H9 (cell line): ENCODE results near the gene PLD2. TPM values are rescaled to one million over a fixed set of nuclear protein-coding genes. Genes with fewer than 3 reads are reported as not detected.

Experiments
- DNase-seq: peaks from one replicate; pipeline ENCODE4 v3.0.0-alpha.2; 2017
- H2AFZ ChIP-seq: one replicate; pipeline ENCODE4 v1.6.1; 2013; ENCODE audit warnings: mild to moderate bottlenecking, low read length, control low read depth, moderate library complexity
- H2AK5ac ChIP-seq: 2 replicates; pipeline ENCODE4 v1.6.1; 2013; ENCODE audit warnings: low read length, control low read depth, mixed read lengths; ENCODE audit not compliant: insufficient read length
- H2BK120ac ChIP-seq: one replicate; pipeline ENCODE4 v1.6.1; 2013; ENCODE audit warnings: low read depth, mild to moderate bottlenecking, low read length, control low read depth, inconsistent platforms; ENCODE audit not compliant: poor library complexity, severe bottlenecking
- H2BK12ac ChIP-seq: 2 replicates; pipeline ENCODE4 v1.6.1; 2013; ENCODE audit warnings: low read length, control low read depth, mixed read lengths, low read depth; ENCODE audit not compliant: insufficient read length
- H2BK15ac ChIP-seq: 2 replicates; pipeline ENCODE4 v1.6.1; 2013; ENCODE audit warnings: low read depth, low read length, control low read depth
- H2BK20ac ChIP-seq: one replicate; pipeline ENCODE4 v1.6.1; 2013; ENCODE audit warnings: low read depth, mild to moderate bottlenecking, low read length, control low read depth, inconsistent platforms; ENCODE audit not compliant: poor library complexity, severe bottlenecking
- H2BK5ac ChIP-seq: 2 replicates; pipeline ENCODE4 v1.6.1; 2013; ENCODE audit warnings: low read length, control low read depth, mixed read lengths; ENCODE audit not compliant: insufficient read length
- H3K14ac ChIP-seq: 2 replicates; pipeline ENCODE4 v1.6.1; 2013; ENCODE audit warnings: low read length, control low read depth; ENCODE audit not compliant: insufficient read depth
- H3K18ac ChIP-seq: 2 replicates; pipeline ENCODE4 v1.6.1; 2013; ENCODE audit warnings: low read depth, mild to moderate bottlenecking, mixed read lengths, low read length, control low read depth; ENCODE audit not compliant: insufficient read length
- H3K23ac ChIP-seq: 2 replicates; pipeline ENCODE4 v1.6.1; 2013; ENCODE audit warnings: low read length, control low read depth, mixed read lengths, low read depth; ENCODE audit not compliant: insufficient read length
- H3K23me2 ChIP-seq: 2 replicates; pipeline ENCODE4 v1.6.1; 2013; ENCODE audit warnings: low read depth, mild to moderate bottlenecking, mixed read lengths, low read length, control low read depth; ENCODE audit not compliant: insufficient read length, poor library complexity, severe bottlenecking
- H3K27ac ChIP-seq: 2 replicates; pipeline ENCODE4 v1.5.1; 2013; ENCODE audit warnings: low read length, control low read depth, mixed read lengths, low read depth; ENCODE audit not compliant: insufficient read length
- H3K27me3 ChIP-seq: 2 replicates; pipeline ENCODE4 v1.6.1; 2013; ENCODE audit warnings: low read length, control low read depth, inconsistent platforms; ENCODE audit not compliant: insufficient read depth
- H3K4ac ChIP-seq: 2 replicates; pipeline ENCODE4 v1.6.1; 2013; ENCODE audit warnings: low read depth, mild to moderate bottlenecking, control low read depth, inconsistent platforms, low read length, moderate library complexity
- H3K4me1 ChIP-seq: 2 replicates; pipeline ENCODE4 v1.6.1; 2013; ENCODE audit warnings: low read length, control low read depth, inconsistent platforms; ENCODE audit not compliant: insufficient read depth
- H3K4me2 ChIP-seq: 2 replicates; pipeline ENCODE4 v1.6.1; 2013; ENCODE audit warnings: low read length, control low read depth, mixed read lengths; ENCODE audit not compliant: insufficient read length, insufficient read depth
- H3K56ac ChIP-seq: 2 replicates; pipeline ENCODE4 v1.6.1; 2013; ENCODE audit warnings: low read depth, mild to moderate bottlenecking, mixed read lengths, low read length, control low read depth; ENCODE audit not compliant: insufficient read length
- H3K79me1 ChIP-seq: 2 replicates; pipeline ENCODE4 v1.6.1; 2013; ENCODE audit warnings: low read depth, mild to moderate bottlenecking, moderate library complexity, low read length, control low read depth, inconsistent platforms; ENCODE audit not compliant: insufficient read depth, poor library complexity, severe bottlenecking
- H3K79me2 ChIP-seq: 2 replicates; pipeline ENCODE4 v1.6.1; 2013; ENCODE audit warnings: low read length, control low read depth, inconsistent platforms; ENCODE audit not compliant: insufficient read depth
- H3K9ac ChIP-seq: 2 replicates; pipeline ENCODE4 v1.6.1; 2013; ENCODE audit warnings: low read length, control low read depth, mixed read lengths; ENCODE audit not compliant: insufficient read length; ENCODE audit errors: extremely low read depth
- H3K9me3 ChIP-seq: one replicate; pipeline ENCODE4 v1.6.1; 2013; ENCODE audit warnings: low read depth, low read length, inconsistent platforms; ENCODE audit not compliant: control insufficient read depth
- H3T11ph ChIP-seq: one replicate; pipeline ENCODE4 v1.6.1; 2013; ENCODE audit warnings: mild to moderate bottlenecking, low read length, control low read depth, inconsistent platforms
- H4K20me1 ChIP-seq: one replicate; pipeline ENCODE4 v1.6.1; 2013; ENCODE audit not compliant: control insufficient read depth, insufficient read length, insufficient read depth
- H4K5ac ChIP-seq: 2 replicates; pipeline ENCODE4 v1.6.1; 2013; ENCODE audit warnings: low read depth, mild to moderate bottlenecking, mixed read lengths, low read length, control low read depth; ENCODE audit not compliant: insufficient read length
- H4K8ac ChIP-seq: replicated peaks from 2 replicates; pipeline ENCODE4 v1.6.1; 2013; ENCODE audit warnings: low read length, control low read depth, mixed read lengths, low read depth; ENCODE audit not compliant: insufficient read length
- H4K91ac ChIP-seq: 2 replicates; pipeline ENCODE4 v1.6.1; 2013; ENCODE audit warnings: low read depth, mild to moderate bottlenecking, moderate library complexity, mixed read lengths, low read length, control low read depth; ENCODE audit not compliant: insufficient read length
- H3K27ac Mint-ChIP-seq, 3 experiments: 2 replicates in 2 of 3; 3 replicates in 1 of 3; pipeline ENCODE4 v1.8.0; 2020 to 2021; ENCODE audit warnings: mixed read lengths in 3 of 3, mild to moderate bottlenecking in 1 of 3, moderate library complexity in 1 of 3
- H3K27me3 Mint-ChIP-seq: 2 replicates; pipeline ENCODE4 v1.8.0; 2021; ENCODE audit warnings: low read depth, mild to moderate bottlenecking, moderate library complexity, mixed read lengths
- H3K36me3 Mint-ChIP-seq, 3 experiments: 2 replicates in 2 of 3; 3 replicates in 1 of 3; pipeline ENCODE4 v1.8.0; 2020 to 2021; ENCODE audit warnings: low read depth in 3 of 3, mixed read lengths in 3 of 3; ENCODE audit not compliant: insufficient read depth in 1 of 3
- H3K4me1 Mint-ChIP-seq, 2 experiments: 2 replicates each; pipeline ENCODE4 v1.8.0; 2020; ENCODE audit warnings: mixed read lengths in 2 of 2
- H3K4me3 Mint-ChIP-seq, 2 experiments: 2 replicates in 1 of 2; 3 replicates in 1 of 2; pipeline ENCODE4 v1.8.0; 2020 to 2021; ENCODE audit warnings: mild to moderate bottlenecking in 2 of 2, mixed read lengths in 2 of 2, moderate library complexity in 1 of 2
- H3K9me3 Mint-ChIP-seq, 2 experiments: 2 replicates in 1 of 2; 3 replicates in 1 of 2; pipeline ENCODE4 v1.8.0; 2020; ENCODE audit warnings: mild to moderate bottlenecking in 2 of 2, mixed read lengths in 2 of 2, moderate library complexity in 1 of 2
- CTCF ChIP-seq: fragments of 200-600 bp; sonication (generic); conservative IDR thresholded peaks from 3 replicates; pipeline ENCODE4 v1.8.0; 2021; ENCODE audit warnings: antibody characterized with exemption, mild to moderate bottlenecking
- WGBS: extraction: QIAGEN DNeasy Blood & Tissue Kit; methylation state at CpG from one replicate; pipeline ENCODE4 v1.1.7; 2013; ENCODE audit warnings: missing lambda C conversion rate, low lambda C conversion rate, mixed read lengths; ENCODE audit not compliant: insufficient read length; ENCODE audit errors: extremely low coverage; 5-methylcytosine and 5-hydroxymethylcytosine counted together
- total RNA-seq: library from RNA; stranded (reverse); gene quantifications from 2 replicates; pipeline ENCODE4 v1.2.1, GENCODE V29; 2021

PLD2 gene
- total RNA-seq, 1 experiment from 2014 or later, result 63.3 TPM

DNA sequence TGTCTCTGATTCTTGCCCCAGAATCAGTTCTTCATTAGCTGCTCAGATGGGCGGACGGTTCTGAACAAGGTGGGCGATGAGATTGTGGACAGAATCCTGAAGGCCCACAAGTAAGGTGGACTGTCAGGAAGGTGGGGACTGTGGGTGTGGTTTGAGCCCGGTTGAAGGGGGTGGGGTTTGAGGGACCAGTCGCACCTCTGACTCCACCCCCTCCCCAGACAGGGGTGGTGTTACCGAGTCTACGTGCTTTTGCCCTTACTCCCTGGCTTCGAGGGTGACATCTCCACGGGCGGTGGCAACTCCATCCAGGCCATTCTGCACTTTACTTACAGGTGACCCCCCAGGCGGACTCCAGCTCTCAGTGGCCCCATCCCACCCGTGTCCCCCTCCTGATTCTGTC, 11.3 kb downstream of the PLD2 start:
- H3K23ac ChIP-seq, result no peak overlapping the region
- H4K91ac ChIP-seq, result no peak overlapping the region
- peak; percentile 62 for DNase-seq
- H3K27ac Mint-ChIP-seq, result no peak overlapping the region
- no peak overlapping the region for H2BK20ac ChIP-seq
- H4K5ac ChIP-seq, result no peak overlapping the region
- H3K27me3 Mint-ChIP-seq, result no peaks in the 10 kb centered on the region
- no peak for TF ChIP-seq CTCF
- H3K36me3 Mint-ChIP-seq, result peaks cover 19 to 56% (median 53%) of the 10 kb centered on the region in 3 experiments
- no peak overlapping the region for H2BK120ac ChIP-seq
- no peak overlapping the region for H3T11ph ChIP-seq
- no peaks in the 10 kb centered on the region for H3K27me3 ChIP-seq
- H4K8ac ChIP-seq, result no peak overlapping the region
- H2AK5ac ChIP-seq, result no peak overlapping the region
- no peak overlapping the region for H3K4me2 ChIP-seq
- no peak overlapping the region; a peak in 1 of 5 replicates for H3K4me3 Mint-ChIP-seq
- no peak overlapping the region for H3K4ac ChIP-seq
- no peaks in the 10 kb centered on the region for H3K79me2 ChIP-seq
- no peak overlapping the region for H3K27ac ChIP-seq
- H3K14ac ChIP-seq, result no peak overlapping the region
- H3K79me1 ChIP-seq, result no peaks in the 10 kb centered on the region
- peaks cover 2% of the 10 kb centered on the region in 2 experiments; a peak in 4 of 5 replicates for H3K9me3 Mint-ChIP-seq
- no peaks in the 10 kb centered on the region for H3K23me2 ChIP-seq
- H2BK12ac ChIP-seq, result no peak overlapping the region
- no peaks in the 10 kb centered on the region for H3K4me1 ChIP-seq
- no peak overlapping the region for H3K9ac ChIP-seq
- no peak overlapping the region for H3K18ac ChIP-seq
- H2BK5ac ChIP-seq, result no peak overlapping the region
- H3K9me3 ChIP-seq, result no peaks in the 10 kb centered on the region
- H3K4me1 Mint-ChIP-seq, result no peaks in the 10 kb centered on the region
- no peaks in the 10 kb centered on the region for H4K20me1 ChIP-seq
- H2BK15ac ChIP-seq, result no peak overlapping the region
- no peak overlapping the region for H3K56ac ChIP-seq
- H2AFZ ChIP-seq, result no peak overlapping the region
- no CpG with 5 or more reads among the region's 12 CpGs for WGBS
